Panc1 (cell line): ENCODE data around the gene ABCC8. TPM values are rescaled to one million over a fixed set of nuclear protein-coding genes. Genes with fewer than 3 reads are reported as not detected.

Experiments used
- ATAC-seq: fragments of 200-7000 bp; cut with Tn5 transposase; 2 replicates; pipeline ENCODE4 v1.9.1; 2020; ENCODE audit warnings: mild to moderate bottlenecking, moderate library complexity
- BruUV-seq: library from RNA; stranded (reverse); fragments of 400-500 nt; replicated peaks from 2 replicates; lab custom pipeline; 2021; lab: Mats Ljungman, UMichigan
- CTCF ChIA-PET: fragments of 300-600 bp; sonication (Branson Sonifier 250); formaldehyde crosslinking; loops from one replicate; lab custom pipeline; 2022; ENCODE audit warnings: antibody characterized with exemption; lab: Charles Lee
- POLR2A ChIA-PET: fragments of 300-600 bp; sonication (Branson Sonifier 250); formaldehyde crosslinking; loops from one replicate; lab custom pipeline; 2022; ENCODE audit warnings: antibody characterized with exemption; lab: Charles Lee
- DNase-seq: peaks from one replicate; pipeline ENCODE4 v3.0.0-alpha.2; 2010; ENCODE audit warnings: low read depth, low spot score
- H3K27ac ChIP-seq: 2 replicates; pipeline ENCODE4 v1.5.1; 2011; ENCODE audit warnings: mild to moderate bottlenecking, low read length, inconsistent platforms
- H3K27me3 ChIP-seq: fragments of 200-500 bp; sonication (Bioruptor generic); 2 replicates; pipeline ENCODE4 v1.6.0; 2014; ENCODE audit warnings: low read length, inconsistent platforms; ENCODE audit not compliant: control insufficient read depth, insufficient read depth
- H3K36me3 ChIP-seq: fragments of 200-500 bp; sonication (Bioruptor generic); 2 replicates; pipeline ENCODE4 v1.5.1; 2014; ENCODE audit warnings: inconsistent platforms, mild to moderate bottlenecking, low read length, moderate library complexity; ENCODE audit not compliant: control insufficient read depth, insufficient read depth
- H3K4me1 ChIP-seq: 2 replicates; pipeline ENCODE4 v1.5.1; 2011; ENCODE audit warnings: inconsistent platforms, mild to moderate bottlenecking, low read length, moderate library complexity; ENCODE audit not compliant: control insufficient read depth, insufficient read depth
- H3K4me3 ChIP-seq, 2 experiments: 2 replicates each; pipeline ENCODE4 v1.5.1; 2011 to 2012; ENCODE audit warnings: low read depth in 2 of 2, low read length in 2 of 2, mild to moderate bottlenecking in 2 of 2, inconsistent platforms in 1 of 2, moderate library complexity in 1 of 2
- H3K9me3 ChIP-seq: fragments of 200-500 bp; sonication (Bioruptor generic); 2 replicates; pipeline ENCODE4 v1.5.1; 2014; ENCODE audit warnings: low read depth, mild to moderate bottlenecking, inconsistent platforms, low read length, moderate library complexity; ENCODE audit not compliant: control insufficient read depth, insufficient read depth
- CTCF ChIP-seq: fragments of 450-650 bp; IDR thresholded peaks from 2 replicates; pipeline ENCODE4 v1.5.1; 2017; ENCODE audit warnings: mild to moderate bottlenecking
- POLR2AphosphoS5 ChIP-seq: IDR thresholded peaks from 2 replicates; pipeline ENCODE4 v1.6.1; 2012; ENCODE audit warnings: mild to moderate bottlenecking, low read depth, low read length, moderate library complexity
- REST ChIP-seq, 2 experiments: IDR thresholded peaks; 2 replicates each; pipeline ENCODE4 v1.6.1; 2011 to 2012; ENCODE audit warnings: low read depth in 2 of 2, control low read depth in 1 of 2, low read length in 1 of 2, mild to moderate bottlenecking in 1 of 2, moderate library complexity in 1 of 2; ENCODE audit not compliant: insufficient read depth in 1 of 2
- SIN3A ChIP-seq: IDR thresholded peaks from 2 replicates; pipeline ENCODE4 v1.6.1; 2012; ENCODE audit warnings: low read depth, mild to moderate bottlenecking, low read length, moderate library complexity, borderline replicate concordance; ENCODE audit not compliant: insufficient read depth
- TCF7L2 ChIP-seq: IDR thresholded peaks from 2 replicates; pipeline ENCODE4 v1.6.1; 2011; ENCODE audit warnings: mild to moderate bottlenecking, low read depth, low read length, inconsistent platforms
- in situ Hi-C: cut with HindIII; loops from 2 replicates; pipeline ENCODE4 v1.10.0; 2016; ENCODE audit warnings: low sequenced_read_pairs, low pct_unique_long_range_greater_than_20kb
- intact Hi-C: fragments of 100-400 bp; cut with micrococcal nuclease; formaldehyde crosslinking; loops from one replicate; pipeline ENCODE4 v1.10.0; 2022; ENCODE audit not compliant: unreplicated experiment
- total RNA-seq: library from RNA; stranded (reverse); gene quantifications from one replicate; pipeline ENCODE4 v1.2.1, GENCODE V29; 2021; ENCODE audit not compliant: unreplicated experiment

Gene ABCC8
- total RNA-seq, 1 experiment from 2014 or later = 0.18 TPM

DNA sequence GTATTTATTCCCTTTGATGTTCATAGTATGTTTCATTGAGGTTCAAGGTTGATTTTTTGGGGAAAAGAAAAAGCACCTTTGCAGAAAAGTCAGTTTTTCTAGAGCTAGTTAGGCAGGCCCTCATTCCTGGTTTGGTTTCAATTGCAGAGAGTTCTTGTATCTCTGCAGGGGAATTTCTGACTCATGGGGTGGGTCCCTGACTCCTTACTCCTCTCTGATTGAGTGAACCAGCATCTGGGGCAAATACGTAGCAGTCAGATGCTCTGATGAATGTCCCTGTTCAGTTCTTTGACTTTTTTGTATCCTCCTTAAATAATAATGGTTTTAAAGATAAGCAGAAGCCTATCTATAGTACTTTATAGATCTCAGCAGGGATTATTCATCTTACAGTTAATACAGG is 132.7 kb downstream of the ABCC8 start:
- CTCF ChIA-PET = no interaction called here

GRCh38 chr11:17343257-17343656 is 133.4 kb downstream of the ABCC8 start:
- no TSS peak for BruUV-seq
- H3K36me3 ChIP-seq = no peaks in the 10 kb centered on the region
- H3K9me3 ChIP-seq = no peaks in the 10 kb centered on the region
- H3K27ac ChIP-seq = no peak overlapping the region
- H3K4me1 ChIP-seq = no peaks in the 10 kb centered on the region
- in situ Hi-C loops = no loop called here
- CTCF ChIA-PET = no interaction called here
- DNase-seq (no peak), ATAC-seq (no peak)
- H3K27me3 ChIP-seq = no peaks in the 10 kb centered on the region
- no peak overlapping the region for H3K4me3 ChIP-seq
- intact Hi-C loops = no loop called here
- POLR2A ChIA-PET = no interaction called here
- TF ChIP-seq SIN3A (no peak), POLR2AphosphoS5 (no peak), CTCF (no peak), REST (IDR thresholded peaks at IDR 0.05; ENCODE audit: insufficient read depth in 1 of 2, low read depth in 2 of 2, low read length in 1 of 2) (no peak), TCF7L2 (no peak)

More for the DNA sequence above, 132.7 kb downstream of the ABCC8 start:
- BruUV-seq = no TSS peak
- H3K27me3 ChIP-seq = no peaks in the 10 kb centered on the region
- TF ChIP-seq SIN3A (no peak), CTCF (no peak), REST (IDR thresholded peaks at IDR 0.05; ENCODE audit: insufficient read depth in 1 of 2, low read depth in 2 of 2, low read length in 1 of 2) (no peak), TCF7L2 (no peak)
- no peak overlapping the region for H3K27ac ChIP-seq
- H3K4me3 ChIP-seq = no peak overlapping the region
- no peaks in the 10 kb centered on the region for H3K4me1 ChIP-seq
- intact Hi-C loops = no loop called here
- DNase-seq = no peak
- in situ Hi-C loops = no loop called here
- POLR2A ChIA-PET = no interaction called here
- no peaks in the 10 kb centered on the region for H3K9me3 ChIP-seq
- ATAC-seq = no peak
- H3K36me3 ChIP-seq = no peaks in the 10 kb centered on the region

Other genes starting within 250 kb of the ABCC8 start
- 62.2 TPM for gene NUCB2, start 200.1 kb downstream of the ABCC8 start, total RNA-seq
- 8.6 TPM for gene NCR3LG1, start 125.0 kb downstream of the ABCC8 start, total RNA-seq
- gene KCNJ11, start 88.2 kb downstream of the ABCC8 start, total RNA-seq = 0.67 TPM
- not detected for gene USH1C, start 67.6 kb upstream of the ABCC8 start, total RNA-seq
- not detected for gene OTOG, start 70.4 kb upstream of the ABCC8 start, total RNA-seq
- gene MYOD1, start 242.7 kb upstream of the ABCC8 start, total RNA-seq = not detected